SJSA1 (cell line): ENCODE results near the gene PIN1. TPM values are rescaled to one million over a fixed set of nuclear protein-coding genes. Genes with fewer than 3 reads are reported as not detected.
"Not testable (repeated sequence)": the region's sequence is repeated elsewhere in the genome, so short reads cannot be mapped to it uniquely, and the experiment has no call there.

Experiments
- DNase-seq, 2 experiments: peaks; one replicate each; pipeline ENCODE4 v3.0.0-alpha.2; 2015 to 2020; ENCODE audit warnings: low spot score in 2 of 2, low read depth in 1 of 2
- H3K27ac ChIP-seq: fragments of 250-450 bp; sonication (Bioruptor Pico); 2 replicates; pipeline ENCODE4 v1.5.1; 2020; ENCODE audit warnings: mild to moderate bottlenecking, moderate library complexity
- H3K27me3 ChIP-seq: fragments of 250-450 bp; sonication (Bioruptor Pico); replicated peaks from 2 replicates; pipeline ENCODE4 v1.5.1; 2020; ENCODE audit warnings: mild to moderate bottlenecking, moderate library complexity
- H3K36me3 ChIP-seq: fragments of 250-450 bp; sonication (Bioruptor Pico); 2 replicates; pipeline ENCODE4 v1.5.1; 2020; ENCODE audit warnings: mild to moderate bottlenecking
- H3K4me1 ChIP-seq: fragments of 250-450 bp; sonication (Bioruptor Pico); replicated peaks from 2 replicates; pipeline ENCODE4 v1.6.1; 2021; ENCODE audit warnings: mild to moderate bottlenecking
- H3K4me3 ChIP-seq: fragments of 250-450 bp; sonication (Bioruptor Pico); 2 replicates; pipeline ENCODE4 v1.5.1; 2020; ENCODE audit warnings: mild to moderate bottlenecking
- H3K9me3 ChIP-seq: fragments of 250-450 bp; sonication (Bioruptor Pico); replicated peaks from 2 replicates; pipeline ENCODE4 v1.5.1; 2020; ENCODE audit warnings: mild to moderate bottlenecking
- total RNA-seq: library from RNA; depleted of rRNA; stranded (reverse); fragments of >200 nt; shearing (Covaris generic); gene quantifications from 2 replicates; pipeline ENCODE4 v1.2.3, GENCODE V29; 2014

The PIN1 gene
- total RNA-seq, 1 experiment from 2014 or later = 230 TPM

GRCh38 chr19:9828551-9829063 is 6.5 kb upstream of the PIN1 start:
- Histone ChIP-seq H3K4me1 (peaks cover 5% of the 10 kb centered on the region; the same call in 1 of the 2 replicates), H3K36me3 (peaks cover 50% of the 10 kb centered on the region), H3K27ac (no peak overlapping the region), H3K27me3 (no peaks in the 10 kb centered on the region), H3K9me3 (no peaks in the 10 kb centered on the region), H3K4me3 (peak overlapping the region; percentile 71)
- DNase-seq = no peak

- Histone ChIP-seq H3K36me3 (peaks cover 66% of the 10 kb centered on the region), H3K27ac (peak overlapping the region; percentile 40; the same call in 1 of the 2 replicates), H3K9me3 (no peaks in the 10 kb centered on the region), H3K4me1 (peaks cover 9% of the 10 kb centered on the region), H3K4me3 (peak overlapping the region; percentile 77), H3K27me3 (no peaks in the 10 kb centered on the region)
- DNase-seq = no peak
These were observed 802 bp upstream of the PIN1 start for GRCh38 chr19:9834307-9834725.

DNA sequence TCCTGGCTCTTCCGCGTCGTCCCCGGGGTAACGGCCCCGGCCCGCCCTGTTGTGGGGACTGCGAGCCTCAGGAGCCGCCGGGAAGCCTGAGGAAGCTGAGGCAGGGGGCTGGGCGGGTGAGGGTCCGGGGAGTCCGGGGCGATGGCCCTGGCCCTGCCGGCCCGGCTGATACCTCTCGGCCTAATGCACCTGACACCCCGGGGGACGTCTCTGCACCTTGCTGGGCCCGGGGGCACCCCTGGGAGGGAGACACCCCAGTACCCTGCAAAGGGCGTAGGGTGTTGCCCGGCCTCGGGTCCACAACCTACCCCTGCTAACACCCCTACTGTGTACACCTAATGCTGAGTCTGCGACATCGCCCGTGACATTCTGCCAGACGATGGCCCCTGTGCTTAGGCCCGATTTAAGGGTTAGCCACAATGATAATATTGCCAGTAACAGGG is 410 bp downstream of the PIN1 start:
- Histone ChIP-seq H3K36me3 (peaks cover 67% of the 10 kb centered on the region), H3K27ac (peak overlapping the region; percentile 31; the same call in 1 of the 2 replicates), H3K9me3 (no peaks in the 10 kb centered on the region), H3K4me3 (peak overlapping the region; percentile 77), H3K4me1 (peaks cover 9% of the 10 kb centered on the region), H3K27me3 (no peaks in the 10 kb centered on the region)
- no peak for DNase-seq

GRCh38 chr19:9836021-9836420 is 903 bp downstream of the PIN1 start:
- Histone ChIP-seq H3K4me3 (peak overlapping the region; percentile 77), H3K36me3 (peaks cover 68% of the 10 kb centered on the region), H3K27ac (no peak overlapping the region; the same call in 1 of the 2 replicates), H3K27me3 (no peaks in the 10 kb centered on the region), H3K9me3 (no peaks in the 10 kb centered on the region), H3K4me1 (peaks cover 9% of the 10 kb centered on the region)
- peak in 1 of 2 experiments; percentile 15 for DNase-seq

- no peak overlapping the region for H3K4me3 ChIP-seq
- 0 out of 2 replicates have a peak, but pooled peaks cover 2% of the 10 kb centered on the region for H3K9me3 ChIP-seq
- H3K36me3 ChIP-seq = peaks cover 82% of the 10 kb centered on the region
- H3K4me1 ChIP-seq = peaks cover 9% of the 10 kb centered on the region
- no peak overlapping the region for H3K27ac ChIP-seq
- no peaks in the 10 kb centered on the region for H3K27me3 ChIP-seq
- no peak for DNase-seq
These were observed 3.2 kb downstream of the PIN1 start for GRCh38 chr19:9838324-9838723.

DNA sequence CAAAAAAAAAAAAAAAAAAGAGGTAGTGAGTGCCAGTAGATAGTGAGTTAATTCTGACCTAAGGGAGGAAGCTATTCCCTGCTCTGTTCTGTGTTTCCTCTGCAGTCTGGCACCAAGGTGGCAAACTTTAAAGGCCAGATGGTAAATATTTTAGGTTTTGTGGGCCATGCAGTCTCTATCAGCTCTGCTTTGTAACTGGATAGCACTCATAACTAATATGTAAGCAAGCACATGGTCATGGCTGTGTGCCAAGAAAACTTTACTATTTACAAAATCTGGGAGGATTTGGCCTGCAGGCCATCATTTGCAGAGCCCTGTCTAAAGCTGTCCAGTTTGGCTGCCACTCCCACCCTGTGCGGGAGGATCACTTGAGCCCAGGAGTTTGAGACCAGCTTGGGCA is 4.3 kb downstream of the PIN1 start:
- peaks cover 86% of the 10 kb centered on the region for H3K36me3 ChIP-seq
- H3K4me3 ChIP-seq = no peak overlapping the region
- H3K4me1 ChIP-seq = peaks cover 9% of the 10 kb centered on the region
- H3K27ac ChIP-seq = no peak overlapping the region
- 0 out of 2 replicates have a peak, but pooled peaks cover 2% of the 10 kb centered on the region for H3K9me3 ChIP-seq
- no peaks in the 10 kb centered on the region for H3K27me3 ChIP-seq
- no peak for DNase-seq

DNA sequence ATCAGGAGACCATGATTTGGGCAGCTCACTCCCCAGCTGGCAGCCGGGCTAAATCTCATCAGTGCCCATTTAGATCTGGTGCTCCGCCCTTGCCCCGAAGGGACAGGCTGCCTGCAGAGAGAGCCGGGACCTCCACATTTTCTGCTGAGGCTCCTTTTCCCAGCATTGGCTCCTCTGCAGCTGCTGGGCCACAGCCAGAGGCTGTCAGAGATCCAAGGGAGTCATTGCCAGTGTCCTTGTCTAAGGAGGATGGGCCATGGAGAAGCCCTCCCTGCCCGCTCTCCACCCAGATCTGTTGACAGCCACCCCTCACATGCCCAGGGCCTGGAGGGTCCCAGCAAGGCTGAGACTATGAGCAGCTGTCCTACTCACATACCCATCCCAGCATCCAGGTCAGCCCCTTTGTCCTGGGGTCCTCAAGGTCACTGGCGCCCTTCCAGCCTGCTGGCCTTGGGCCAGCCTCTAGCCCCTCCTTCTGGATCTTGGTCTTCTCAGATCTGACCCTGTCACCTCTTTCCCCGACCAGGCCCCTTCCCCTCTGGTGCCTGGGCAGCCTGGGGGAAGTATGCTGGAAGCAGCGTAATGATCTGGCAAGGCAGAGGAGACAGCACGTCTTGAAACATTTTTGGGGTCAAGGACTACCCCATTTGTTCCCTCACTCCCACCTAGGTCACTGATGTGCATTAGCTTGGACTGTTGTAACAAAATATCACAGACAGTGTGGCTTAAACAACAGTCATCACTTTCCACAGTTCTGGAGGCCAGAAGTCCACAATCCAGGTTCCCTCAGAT is 7.9 kb downstream of the PIN1 start:
- H3K4me1 ChIP-seq = 0 out of 2 replicates have a peak, but pooled peaks cover 9% of the 10 kb centered on the region
- no peak overlapping the region for H3K4me3 ChIP-seq
- no peaks in the 10 kb centered on the region for H3K27me3 ChIP-seq
- H3K36me3 ChIP-seq = peaks cover 84% of the 10 kb centered on the region
- H3K9me3 ChIP-seq = 0 out of 2 replicates have a peak, but pooled peaks cover 2% of the 10 kb centered on the region
- no peak overlapping the region for H3K27ac ChIP-seq
- DNase-seq = no peak

- not testable (repeated sequence) for H3K4me1 ChIP-seq, H3K27ac ChIP-seq, H3K9me3 ChIP-seq, DNase-seq, H3K4me3 ChIP-seq, H3K27me3 ChIP-seq
- peaks cover 84% of the 10 kb centered on the region for H3K36me3 ChIP-seq
These were observed 8.6 kb downstream of the PIN1 start for GRCh38 chr19:9843626-9844273.

DNA sequence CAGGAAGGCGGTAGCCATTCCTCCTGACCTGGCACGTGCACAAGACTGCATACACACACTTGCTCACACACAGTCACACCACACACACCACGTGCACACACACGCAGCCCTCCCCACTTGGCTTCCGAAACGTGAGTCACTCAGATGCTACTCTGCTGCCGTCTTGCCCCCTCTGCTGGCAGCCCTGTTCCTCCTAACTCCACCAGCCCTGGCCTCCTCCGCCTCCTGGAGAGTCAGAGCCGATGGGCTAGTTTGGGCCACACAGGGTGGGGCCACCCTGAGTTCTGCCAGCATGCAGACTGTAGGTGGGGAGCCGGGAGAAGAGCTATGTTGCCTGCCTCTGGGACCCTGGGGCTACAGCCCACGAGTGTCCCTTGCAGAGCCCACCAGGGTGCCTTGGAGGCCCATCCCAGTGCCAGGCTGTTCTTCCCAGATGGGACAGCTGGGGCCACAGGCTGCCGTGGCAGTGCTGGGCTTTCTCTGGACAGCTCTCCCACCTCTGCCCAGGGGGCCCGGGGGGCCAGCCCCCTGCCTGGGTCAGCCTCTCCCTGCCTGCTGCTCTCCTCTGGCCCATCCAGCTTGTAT is 12.1 kb downstream of the PIN1 start:
- Histone ChIP-seq H3K27me3 (no peaks in the 10 kb centered on the region), H3K36me3 (peaks cover 70% of the 10 kb centered on the region), H3K27ac (peak overlapping the region; percentile 27; the same call in 1 of the 2 replicates), H3K4me3 (no peak overlapping the region), H3K4me1 (0 out of 2 replicates have a peak, but pooled peaks cover 9% of the 10 kb centered on the region), H3K9me3 (0 out of 2 replicates have a peak, but pooled peaks cover 2% of the 10 kb centered on the region)
- peak; percentile 53 to 86 for DNase-seq

GRCh38 chr19:9848060-9848459 is 12.9 kb downstream of the PIN1 start:
- H3K27ac ChIP-seq = no peak overlapping the region
- H3K4me1 ChIP-seq = peaks cover 13% of the 10 kb centered on the region
- H3K27me3 ChIP-seq = no peaks in the 10 kb centered on the region
- H3K36me3 ChIP-seq = peaks cover 68% of the 10 kb centered on the region
- no peak overlapping the region for H3K4me3 ChIP-seq
- no peaks in the 10 kb centered on the region for H3K9me3 ChIP-seq
- DNase-seq = no peak

GRCh38 chr19:9848762-9849161 is 13.6 kb downstream of the PIN1 start:
- Histone ChIP-seq H3K27ac (no peak overlapping the region), H3K9me3 (no peaks in the 10 kb centered on the region), H3K4me1 (peaks cover 14% of the 10 kb centered on the region), H3K4me3 (no peak overlapping the region), H3K27me3 (no peaks in the 10 kb centered on the region), H3K36me3 (peaks cover 61% of the 10 kb centered on the region)
- DNase-seq = no peak

GRCh38 chr19:9849791-9850190 is 14.7 kb downstream of the PIN1 start:
- H3K27me3 ChIP-seq = no peaks in the 10 kb centered on the region
- H3K4me1 ChIP-seq = peaks cover 14% of the 10 kb centered on the region
- H3K27ac ChIP-seq = no peak overlapping the region
- no peak overlapping the region for H3K4me3 ChIP-seq
- no peaks in the 10 kb centered on the region for H3K9me3 ChIP-seq
- H3K36me3 ChIP-seq = peaks cover 53% of the 10 kb centered on the region
- no peak for DNase-seq

DNA sequence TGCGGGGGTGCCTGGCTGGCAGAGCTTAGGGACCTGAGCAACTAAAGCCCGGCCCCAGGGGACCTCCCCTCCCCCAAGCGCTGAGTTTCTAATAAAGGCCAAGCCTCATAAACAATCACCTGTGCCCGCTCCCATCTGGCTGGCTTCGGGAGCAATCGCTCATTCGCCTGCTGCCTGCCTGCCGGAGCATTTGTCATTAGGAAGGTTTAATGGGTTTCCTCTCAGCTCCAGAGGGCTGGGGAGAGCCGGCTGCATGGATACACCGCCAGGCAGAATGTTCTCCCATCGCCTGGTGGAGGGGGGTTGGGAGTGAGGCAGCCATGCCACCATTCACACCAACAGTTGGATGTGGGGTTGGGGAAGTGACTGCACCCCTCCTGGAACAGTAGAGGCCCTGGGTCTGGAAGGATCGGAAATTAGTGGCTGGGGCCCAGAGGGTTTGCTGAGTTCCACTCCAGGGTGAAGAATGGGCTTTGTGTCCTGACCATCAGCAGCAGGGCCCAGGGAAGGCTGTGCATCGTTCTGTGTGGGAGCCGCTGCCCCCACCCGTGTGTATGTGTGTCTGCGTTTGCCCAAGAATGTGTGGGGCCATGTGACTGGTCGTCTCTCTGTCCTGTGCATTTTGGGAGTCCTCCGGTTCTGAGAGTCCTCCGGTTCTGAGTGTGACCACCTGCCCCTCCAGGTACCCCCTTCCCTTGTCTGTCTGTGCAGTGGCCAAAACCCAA is 15.3 kb downstream of the PIN1 start:
- Histone ChIP-seq H3K4me3 (no peak overlapping the region), H3K27me3 (no peaks in the 10 kb centered on the region), H3K36me3 (peaks cover 53% of the 10 kb centered on the region), H3K9me3 (no peaks in the 10 kb centered on the region), H3K4me1 (peaks cover 14% of the 10 kb centered on the region), H3K27ac (no peak overlapping the region)
- DNase-seq = no peak
